Mesodermal cell (in vitro differentiated cells): ENCODE data around the gene PAPSS2.

Source experiments
- H3K27ac ChIP-seq: 2 replicates; pipeline ENCODE4 v1.7.0; 2013; ENCODE audit warnings: mild to moderate bottlenecking, low read depth, low read length, moderate library complexity; ENCODE audit not compliant: severe bottlenecking
- H3K36me3 ChIP-seq: 2 replicates; pipeline ENCODE4 v1.7.1; 2013; ENCODE audit warnings: mild to moderate bottlenecking, low read length, moderate library complexity; ENCODE audit not compliant: control insufficient read depth, insufficient read depth
- H3K4me1 ChIP-seq: one replicate; pipeline ENCODE4 v1.7.1; 2013; ENCODE audit warnings: mild to moderate bottlenecking, low read length; ENCODE audit not compliant: insufficient read depth, control insufficient read depth, poor library complexity, severe bottlenecking
- H3K4me3 ChIP-seq: 2 replicates; pipeline ENCODE4 v1.7.0; 2013; ENCODE audit warnings: low read length, control low read depth, mild to moderate bottlenecking; ENCODE audit not compliant: insufficient read depth, poor library complexity, severe bottlenecking; ENCODE audit errors: extremely low read depth
- H3K9me3 ChIP-seq: 2 replicates; pipeline ENCODE4 v1.7.1; 2013; ENCODE audit warnings: mild to moderate bottlenecking, low read length, moderate library complexity; ENCODE audit not compliant: control insufficient read depth
- WGBS, 2 experiments: methylation state at CpG; one replicate each; pipeline ENCODE4 v1.1.5; 2013; ENCODE audit warnings: missing lambda C conversion rate in 2 of 2; ENCODE audit not compliant: insufficient coverage in 2 of 2; 5-methylcytosine and 5-hydroxymethylcytosine counted together

The PAPSS2 gene

DNA sequence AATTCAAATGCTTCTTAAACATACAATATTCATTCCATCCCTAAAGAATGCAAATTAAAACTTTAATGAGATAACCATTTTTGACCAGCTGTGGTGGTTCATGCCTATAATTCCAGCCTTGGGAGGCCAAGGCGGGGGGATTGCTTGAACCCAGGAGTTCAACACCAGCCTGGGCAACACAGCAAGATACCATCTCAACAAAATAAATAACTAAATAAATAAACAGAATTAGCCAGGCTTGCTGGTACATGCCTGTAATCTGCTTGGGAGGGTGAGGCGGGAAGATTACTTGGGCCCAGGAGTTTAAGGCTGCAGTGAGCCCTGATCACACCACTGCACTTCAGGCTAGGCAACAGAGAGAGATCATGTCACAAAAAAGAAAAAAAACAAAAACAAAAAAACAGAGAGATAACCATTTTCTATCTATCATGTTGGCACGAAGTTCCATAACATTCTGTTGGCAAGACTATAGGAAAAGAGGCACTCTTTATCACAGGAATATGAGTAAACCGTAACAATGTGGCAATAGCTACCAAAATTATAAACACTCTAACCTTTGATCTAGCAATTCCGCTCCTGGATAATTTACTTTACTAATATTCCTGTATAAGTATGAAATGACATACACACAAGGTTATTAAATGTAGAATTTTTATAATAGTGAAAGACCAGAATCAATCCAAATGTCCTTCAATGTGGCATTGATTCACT lies 106.1 kb downstream of the PAPSS2 start:
- Histone ChIP-seq H3K36me3 (peaks cover 50% of the 10 kb centered on the region), H3K9me3 (no peaks in the 10 kb centered on the region), H3K27ac (no peak overlapping the region), H3K4me1 (no peaks in the 10 kb centered on the region), H3K4me3 (no peak overlapping the region)
- WGBS, 2 experiments = 0 to 43% methylated on average over 1 to 2 of the region's 5 CpGs

DNA sequence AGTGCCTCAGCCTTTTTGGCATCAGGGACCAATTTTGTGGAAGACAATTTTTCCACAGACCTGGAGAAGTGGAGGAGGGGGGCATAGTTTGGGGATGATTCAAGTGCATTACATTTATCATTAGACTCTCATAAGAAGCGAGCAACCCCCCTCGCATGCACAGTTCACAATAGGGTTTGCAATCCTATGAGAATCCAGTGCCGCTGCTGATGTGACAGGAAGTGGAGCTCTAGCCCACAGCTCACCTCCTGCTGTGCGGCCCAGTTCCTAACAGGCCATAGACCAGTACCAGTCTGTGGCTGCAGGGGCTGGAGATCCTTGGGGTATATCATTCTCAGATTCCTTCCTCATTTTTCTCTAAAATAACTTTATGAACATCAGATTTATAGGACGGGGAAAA lies 107.6 kb downstream of the PAPSS2 start:
- WGBS, 2 experiments = 88 to 91% methylated on average over 2 to 4 of the region's 5 CpGs
- Histone ChIP-seq H3K9me3 (no peaks in the 10 kb centered on the region), H3K4me1 (no peaks in the 10 kb centered on the region), H3K36me3 (peaks cover 46% of the 10 kb centered on the region), H3K27ac (no peak overlapping the region), H3K4me3 (no peak overlapping the region)

DNA sequence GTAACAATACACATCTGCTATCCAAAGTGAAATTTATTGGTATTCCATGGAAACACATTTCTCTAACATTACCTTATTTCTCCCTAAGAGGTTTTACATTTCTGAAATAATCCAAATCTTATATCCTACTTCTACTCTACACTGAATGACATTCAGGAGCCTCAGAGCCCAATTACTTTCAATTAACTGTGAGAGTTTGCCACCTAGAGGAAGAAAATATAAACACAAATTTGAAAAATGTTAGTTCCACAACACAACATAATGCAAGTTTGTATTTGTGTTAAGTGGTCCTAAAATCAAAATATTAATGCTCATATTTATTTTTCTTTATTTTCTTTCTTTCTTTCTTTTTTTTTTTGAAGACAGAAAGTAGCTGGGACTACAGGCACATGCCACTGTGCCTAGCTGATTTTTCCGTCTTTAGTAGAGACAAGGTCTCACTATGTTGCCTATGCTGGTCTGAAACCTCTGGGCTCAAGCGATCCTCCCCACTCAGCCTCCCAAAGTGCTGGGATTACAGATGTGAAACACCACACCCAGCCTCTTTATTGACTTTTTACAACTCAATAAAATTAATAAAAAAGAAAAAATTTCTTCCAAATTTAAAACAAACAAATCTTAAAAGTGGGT lies 112.3 kb downstream of the PAPSS2 start:
- Histone ChIP-seq H3K27ac (no peak overlapping the region), H3K4me1 (peaks cover 7% of the 10 kb centered on the region), H3K9me3 (no peaks in the 10 kb centered on the region), H3K36me3 (peaks cover 46% of the 10 kb centered on the region), H3K4me3 (no peak overlapping the region)
- 100% methylated on average over 1 of the region's 2 CpGs; no CpG with 5 or more reads in 1 of the 2 experiments for WGBS, 2 experiments

DNA sequence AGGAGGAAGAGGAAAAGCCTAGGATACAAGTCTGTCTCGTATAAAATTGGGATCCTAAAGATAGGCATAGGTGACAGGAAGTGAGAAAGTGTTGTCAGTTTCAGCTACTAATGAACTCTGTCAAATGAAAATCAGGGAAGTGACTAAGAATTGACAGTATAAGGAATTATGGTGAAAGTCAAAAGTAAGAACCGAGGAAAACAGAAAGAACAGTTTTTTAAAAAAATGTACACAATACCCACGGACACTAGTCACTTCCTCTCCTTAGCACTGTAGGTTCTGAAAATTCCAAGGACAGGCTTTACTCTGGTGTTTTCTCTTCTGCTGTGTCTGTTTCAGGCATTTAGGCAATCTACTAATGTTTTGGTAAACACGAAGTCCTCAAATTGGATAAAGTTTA lies 116.1 kb downstream of the PAPSS2 start:
- H3K4me3 ChIP-seq = no peak overlapping the region
- H3K4me1 ChIP-seq = peaks cover 7% of the 10 kb centered on the region
- H3K27ac ChIP-seq = peak overlapping the region; percentile 33
- no peaks in the 10 kb centered on the region for H3K9me3 ChIP-seq
- WGBS, 2 experiments = 75 to 90% methylated on average over 1 to 2 of the region's 4 CpGs
- peaks cover 34% of the 10 kb centered on the region for H3K36me3 ChIP-seq

DNA sequence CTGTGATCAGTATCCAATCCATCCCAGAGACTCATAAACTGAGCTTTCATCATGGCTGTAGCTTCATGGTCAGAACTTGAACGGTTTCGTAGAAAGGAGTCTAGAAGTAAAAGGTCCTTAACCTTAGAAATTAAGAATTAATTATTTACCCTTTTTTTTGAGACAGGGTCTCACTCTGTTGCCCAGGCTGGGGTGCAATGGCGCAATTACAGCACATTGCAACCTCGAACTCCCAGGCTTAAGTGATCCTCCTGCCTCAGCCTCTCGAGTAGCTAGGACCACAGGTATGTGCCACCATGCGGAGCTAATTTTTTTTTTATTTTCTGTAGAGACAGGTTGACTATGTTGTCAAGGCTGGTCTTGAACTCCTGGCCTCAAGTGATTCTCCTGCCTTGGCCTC lies 116.7 kb downstream of the PAPSS2 start:
- WGBS, 2 experiments = 91 to 97% methylated on average over 4 to 5 of the region's 6 CpGs
- Histone ChIP-seq H3K4me3 (no peak overlapping the region), H3K9me3 (no peaks in the 10 kb centered on the region), H3K4me1 (peaks cover 7% of the 10 kb centered on the region), H3K36me3 (peaks cover 35% of the 10 kb centered on the region), H3K27ac (no peak overlapping the region)

DNA sequence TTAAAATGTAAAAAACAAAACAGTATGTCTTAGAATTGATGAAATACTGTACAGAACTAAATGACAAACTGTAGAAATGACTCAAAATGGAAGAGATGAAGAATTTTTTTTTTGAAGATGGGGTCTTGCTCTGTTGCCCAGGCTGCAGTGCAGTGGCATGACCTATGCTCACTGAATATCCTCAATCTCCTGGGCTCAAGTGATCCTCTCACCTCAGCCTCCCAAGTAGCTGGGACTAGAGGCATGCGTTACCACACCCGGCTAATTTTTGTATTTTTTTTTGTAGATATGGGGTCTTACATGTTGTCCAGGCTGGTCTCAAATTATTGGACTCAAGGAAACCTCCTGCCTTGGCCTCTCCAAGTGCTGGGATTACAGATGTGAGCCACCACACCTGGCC lies 121.9 kb downstream of the PAPSS2 start:
- peaks cover under 1% of the 10 kb centered on the region for H3K4me1 ChIP-seq
- no CpG with 5 or more reads among the region's 2 CpGs for WGBS, 2 experiments
- H3K4me3 ChIP-seq = no peak overlapping the region
- no peaks in the 10 kb centered on the region for H3K9me3 ChIP-seq
- peaks cover 38% of the 10 kb centered on the region for H3K36me3 ChIP-seq
- H3K27ac ChIP-seq = no peak overlapping the region

DNA sequence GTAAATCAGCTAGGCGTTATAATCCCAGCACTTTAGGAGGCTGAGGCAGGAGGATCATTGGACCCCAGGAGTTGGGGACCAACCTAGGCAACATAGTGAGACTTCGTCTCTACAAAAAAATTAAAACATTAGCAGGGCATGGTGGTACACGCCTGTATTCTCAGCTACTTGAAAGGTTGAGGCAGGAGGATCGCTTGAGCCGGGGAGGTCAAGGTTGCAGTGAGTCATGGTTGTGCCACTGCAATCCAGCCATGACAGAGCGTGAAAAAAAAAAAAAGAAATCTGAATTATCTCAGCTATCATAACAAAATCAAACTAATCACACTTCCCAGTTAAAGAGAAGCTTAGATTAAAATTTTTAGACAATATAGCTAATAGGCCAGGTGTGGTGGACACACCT lies 123.0 kb downstream of the PAPSS2 start:
- Histone ChIP-seq H3K4me1 (no peaks in the 10 kb centered on the region), H3K9me3 (no peaks in the 10 kb centered on the region), H3K27ac (no peak overlapping the region), H3K36me3 (peaks cover 37% of the 10 kb centered on the region), H3K4me3 (no peak overlapping the region)
- 92% methylated on average over 1 to 4 of the region's 6 CpGs for WGBS, 2 experiments

DNA sequence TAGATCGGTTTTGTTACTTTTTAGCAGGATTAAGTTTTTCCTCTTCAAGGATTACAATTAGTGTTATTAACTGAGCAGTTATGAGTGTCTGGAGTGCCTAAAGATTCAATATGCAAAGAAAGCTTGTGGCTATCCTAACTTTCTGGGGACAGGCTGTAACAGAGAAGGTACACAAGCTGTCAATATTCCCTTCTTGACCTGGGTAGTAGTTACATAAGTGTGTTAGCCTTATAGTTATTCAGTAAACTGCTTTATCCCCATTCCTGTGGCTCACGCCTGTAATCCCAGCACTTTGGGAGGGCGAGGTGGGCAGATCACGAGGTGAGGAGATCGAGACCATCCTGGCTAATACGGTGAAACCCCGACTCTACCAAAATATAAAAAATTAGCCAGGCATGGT lies 126.7 kb downstream of the PAPSS2 start:
- no peak overlapping the region for H3K27ac ChIP-seq
- H3K36me3 ChIP-seq = peaks cover 35% of the 10 kb centered on the region
- H3K4me1 ChIP-seq = no peaks in the 10 kb centered on the region
- no peaks in the 10 kb centered on the region for H3K9me3 ChIP-seq
- 78 to 100% methylated on average over 5 to 6 of the region's 7 CpGs for WGBS, 2 experiments
- no peak overlapping the region for H3K4me3 ChIP-seq

DNA sequence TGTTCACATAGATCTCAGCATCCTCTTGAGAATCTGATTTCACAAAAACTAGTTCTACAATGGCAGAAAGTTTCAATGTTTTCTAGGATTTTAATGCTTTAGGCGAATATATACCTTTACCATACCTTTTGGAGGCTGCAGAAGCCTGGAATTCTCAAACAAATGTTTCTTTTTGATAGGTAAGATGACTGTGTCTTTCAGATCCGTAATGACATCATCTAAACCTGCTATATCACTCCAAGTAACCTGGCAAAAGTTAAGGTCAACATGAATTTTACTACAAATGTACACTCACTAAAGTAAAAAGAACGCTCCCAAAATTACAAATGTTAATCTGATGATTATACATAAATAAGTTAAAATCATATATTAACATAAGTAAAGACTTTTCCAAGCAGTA lies 130.5 kb downstream of the PAPSS2 start:
- Histone ChIP-seq H3K4me3 (no peak overlapping the region), H3K4me1 (no peaks in the 10 kb centered on the region), H3K27ac (no peak overlapping the region), H3K36me3 (peaks cover 35% of the 10 kb centered on the region), H3K9me3 (no peaks in the 10 kb centered on the region)
- WGBS, 2 experiments = no CpG with 5 or more reads among the region's 3 CpGs

DNA sequence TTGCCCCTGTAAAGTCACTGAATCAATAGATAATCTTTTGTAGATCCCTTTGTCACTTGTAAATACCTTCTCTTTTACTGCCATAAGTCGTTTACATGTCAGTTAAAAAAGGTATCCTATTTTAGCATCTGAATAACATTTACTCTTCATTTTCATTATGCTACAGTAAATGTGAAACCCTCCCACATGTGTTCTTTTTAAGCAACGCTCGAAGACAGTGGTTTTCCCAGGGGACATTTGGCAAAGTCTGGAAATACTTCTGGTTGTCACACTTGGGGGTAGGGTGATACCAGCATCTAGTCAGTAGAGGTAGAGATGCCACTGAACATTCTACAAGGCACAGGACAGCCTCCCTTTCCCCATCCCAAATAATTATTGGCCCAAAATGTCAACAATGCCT lies 134.6 kb downstream of the PAPSS2 start:
- Histone ChIP-seq H3K4me1 (no peaks in the 10 kb centered on the region), H3K36me3 (peaks cover 67% of the 10 kb centered on the region), H3K27ac (no peak overlapping the region), H3K4me3 (no peak overlapping the region), H3K9me3 (peaks cover 7% of the 10 kb centered on the region)
- WGBS, 2 experiments = 80% methylated on average over 1 of the region's 3 CpGs
